Trophoblast cell (in vitro differentiated cells and primary cell): Measurements from ENCODE around the gene ACSBG1.

Experiments used
- DNase-seq, 2 donors: peaks; one replicate each; pipeline ENCODE4 v3.0.0-alpha.2; 2016
- H2AFZ ChIP-seq: 2 replicates; pipeline ENCODE4 v1.6.1; 2013; ENCODE audit warnings: low read length, moderate library complexity, mild to moderate bottlenecking; ENCODE audit not compliant: insufficient read depth, poor library complexity
- H2AK5ac ChIP-seq: 2 replicates; pipeline ENCODE4 v1.6.1; 2013; ENCODE audit warnings: mild to moderate bottlenecking, low read length
- H2BK120ac ChIP-seq: 2 replicates; pipeline ENCODE4 v1.6.1; 2013; ENCODE audit warnings: low read length, mild to moderate bottlenecking, moderate library complexity; ENCODE audit not compliant: insufficient read depth, poor library complexity
- H2BK12ac ChIP-seq: 2 replicates; pipeline ENCODE4 v1.6.1; 2013; ENCODE audit warnings: mild to moderate bottlenecking, low read length, moderate library complexity
- H2BK5ac ChIP-seq: 2 replicates; pipeline ENCODE4 v1.6.1; 2013; ENCODE audit warnings: low read length, low read depth, moderate library complexity, mild to moderate bottlenecking; ENCODE audit not compliant: poor library complexity
- H3K14ac ChIP-seq: 2 replicates; pipeline ENCODE4 v1.6.1; 2013; ENCODE audit warnings: mild to moderate bottlenecking, low read length
- H3K18ac ChIP-seq: 2 replicates; pipeline ENCODE4 v1.6.1; 2013; ENCODE audit warnings: mild to moderate bottlenecking, low read length
- H3K23ac ChIP-seq: 2 replicates; pipeline ENCODE4 v1.6.1; 2013; ENCODE audit warnings: low read length
- H3K27ac ChIP-seq: 2 replicates; pipeline ENCODE4 v1.5.1; 2013; ENCODE audit warnings: low read depth, mild to moderate bottlenecking, inconsistent platforms, low read length, moderate library complexity
- H3K27me3 ChIP-seq: 2 replicates; pipeline ENCODE4 v1.6.1; 2013; ENCODE audit warnings: inconsistent platforms, mild to moderate bottlenecking, low read length, moderate library complexity; ENCODE audit not compliant: insufficient read depth
- H3K36me3 ChIP-seq, 2 experiments: 1 replicate in 1 of 2; 2 replicates in 1 of 2; pipeline ENCODE4 v1.6.1; 2013; ENCODE audit warnings: low read length in 2 of 2, mild to moderate bottlenecking in 2 of 2, moderate library complexity in 1 of 2; ENCODE audit not compliant: insufficient read depth in 2 of 2, control insufficient read depth in 1 of 2
- H3K4ac ChIP-seq: 2 replicates; pipeline ENCODE4 v1.6.1; 2013; ENCODE audit warnings: low read depth, mild to moderate bottlenecking, low read length, moderate library complexity
- H3K4me1 ChIP-seq, 2 experiments: 1 replicate in 1 of 2; 2 replicates in 1 of 2; pipeline ENCODE4 v1.6.1; 2013; ENCODE audit warnings: low read length in 2 of 2, mild to moderate bottlenecking in 2 of 2, moderate library complexity in 1 of 2; ENCODE audit not compliant: insufficient read depth in 2 of 2, control insufficient read depth in 1 of 2
- H3K4me2 ChIP-seq: 2 replicates; pipeline ENCODE4 v1.6.1; 2013; ENCODE audit warnings: inconsistent platforms, mild to moderate bottlenecking, low read length, moderate library complexity
- H3K4me3 ChIP-seq: 2 replicates; pipeline ENCODE4 v1.5.1; 2013; ENCODE audit warnings: mild to moderate bottlenecking, low read depth, low read length, inconsistent platforms
- H3K79me1 ChIP-seq: one replicate; pipeline ENCODE4 v1.6.1; 2013; ENCODE audit warnings: low read length
- H3K79me2 ChIP-seq: 2 replicates; pipeline ENCODE4 v1.6.1; 2013; ENCODE audit warnings: low read length, mild to moderate bottlenecking; ENCODE audit not compliant: control insufficient read depth, insufficient read depth, poor library complexity
- H3K9ac ChIP-seq: 2 replicates; pipeline ENCODE4 v1.6.1; 2013; ENCODE audit warnings: mild to moderate bottlenecking, low read length
- H3K9me3 ChIP-seq: 2 replicates; pipeline ENCODE4 v1.6.1; 2013; ENCODE audit warnings: low read depth, mild to moderate bottlenecking, control low read depth, inconsistent platforms, low read length; ENCODE audit not compliant: insufficient read depth
- H4K12ac ChIP-seq: 2 replicates; pipeline ENCODE4 v1.6.1; 2013; ENCODE audit warnings: low read depth, mild to moderate bottlenecking, low read length, moderate library complexity
- H4K8ac ChIP-seq: 2 replicates; pipeline ENCODE4 v1.6.1; 2013; ENCODE audit warnings: low read depth, mild to moderate bottlenecking, low read length, moderate library complexity
- H4K91ac ChIP-seq: one replicate; pipeline ENCODE4 v1.6.1; 2013; ENCODE audit warnings: low read depth, mild to moderate bottlenecking, low read length, moderate library complexity
- WGBS: extraction: QIAGEN DNeasy Blood & Tissue Kit; methylation state at CpG from one replicate; pipeline ENCODE4 v1.1.7; 2013; ENCODE audit warnings: missing lambda C conversion rate; ENCODE audit not compliant: insufficient read length, insufficient coverage; ENCODE audit errors: extremely low coverage; 5-methylcytosine and 5-hydroxymethylcytosine counted together

The ACSBG1 gene

GRCh38 chr15:78131295-78132061 is 102.9 kb downstream of the ACSBG1 start, which contains the start of gene CIB2:
CIB2 (minus strand) TSS chr15:78131445; CDS start chr15:78131215, 230 bp downstream.
- peak within 1 kb of the TSS; percentile 95 for H3K18ac ChIP-seq
- peak within 1 kb of the TSS; percentile 92 for H2BK120ac ChIP-seq
- peak; percentile 60 to 76 for DNase-seq
- H3K27me3 ChIP-seq = no peaks in the 10 kb centered on the region
- H3K23ac ChIP-seq = no peak within 1 kb of the TSS
- H3K9ac ChIP-seq = peak within 1 kb of the TSS; percentile 93
- peak within 1 kb of the TSS; percentile 95 for H4K8ac ChIP-seq
- peak within 1 kb of the TSS; percentile 75 for H3K4ac ChIP-seq
- H3K27ac ChIP-seq = peak within 1 kb of the TSS; percentile 28
- no peaks in the 10 kb centered on the region for H3K9me3 ChIP-seq
- H3K79me2 ChIP-seq = peaks cover 4% of the 10 kb centered on the region
- H2BK5ac ChIP-seq = peak within 1 kb of the TSS; percentile 74
- no CpG with 5 or more reads among the region's 79 CpGs for WGBS
- peak within 1 kb of the TSS; percentile 95 for H4K91ac ChIP-seq
- peaks cover 7% of the 10 kb centered on the region for H3K79me1 ChIP-seq
- peak within 1 kb of the TSS; percentile 51 for H2AK5ac ChIP-seq
- H3K4me2 ChIP-seq = peak within 1 kb of the TSS; percentile 73
- peak within 1 kb of the TSS; percentile 92 for H4K12ac ChIP-seq
- peak within 1 kb of the TSS; percentile 94 for H2AFZ ChIP-seq
- H3K14ac ChIP-seq = peak within 1 kb of the TSS; percentile 98
- H3K4me3 ChIP-seq = peak within 1 kb of the TSS; percentile 82
- peaks cover 8 to 15% of the 10 kb centered on the region in 2 experiments for H3K4me1 ChIP-seq
- H2BK12ac ChIP-seq = peak within 1 kb of the TSS; percentile 32
- H3K36me3 ChIP-seq = no peaks in the 10 kb centered on the region

- H4K12ac ChIP-seq = peak overlapping the region; percentile 92
- no peak overlapping the region for H2AK5ac ChIP-seq
- H3K23ac ChIP-seq = no peak overlapping the region
- H2BK5ac ChIP-seq = no peak overlapping the region
- H3K4me3 ChIP-seq = peak overlapping the region; percentile 82
- H4K91ac ChIP-seq = peak overlapping the region; percentile 87
- H4K8ac ChIP-seq = peak overlapping the region; percentile 59
- H3K36me3 ChIP-seq = no peaks in the 10 kb centered on the region
- no peaks in the 10 kb centered on the region for H3K9me3 ChIP-seq
- peak overlapping the region; percentile 34 for H3K14ac ChIP-seq
- H2BK12ac ChIP-seq = no peak overlapping the region
- H3K9ac ChIP-seq = no peak overlapping the region
- no peak overlapping the region for H3K4ac ChIP-seq
- H3K79me1 ChIP-seq = peaks cover 7% of the 10 kb centered on the region
- peak in 1 of 2 donors; percentile 6 for DNase-seq
- no peak overlapping the region for H3K27ac ChIP-seq
- H2BK120ac ChIP-seq = peak overlapping the region; percentile 50
- H3K4me1 ChIP-seq = peaks cover 8 to 15% of the 10 kb centered on the region in 2 experiments
- no peaks in the 10 kb centered on the region for H3K27me3 ChIP-seq
- H2AFZ ChIP-seq = peak overlapping the region; percentile 79
- H3K4me2 ChIP-seq = peak overlapping the region; percentile 73
- H3K18ac ChIP-seq = no peak overlapping the region
- peaks cover 4% of the 10 kb centered on the region for H3K79me2 ChIP-seq
- no CpG with 5 or more reads among the region's 51 CpGs for WGBS
Measured at GRCh38 chr15:78130466-78131294, 103.7 kb downstream of the ACSBG1 start.

- Histone ChIP-seq H2AFZ (no peak overlapping the region), H2AK5ac (no peak overlapping the region), H3K9me3 (no peaks in the 10 kb centered on the region), H3K79me2 (peaks cover 4% of the 10 kb centered on the region), H3K18ac (no peak overlapping the region), H3K36me3 (no peaks in the 10 kb centered on the region), H3K14ac (no peak overlapping the region), H3K79me1 (peaks cover 7% of the 10 kb centered on the region), H2BK5ac (no peak overlapping the region), H3K27me3 (no peaks in the 10 kb centered on the region), H3K4me1 (peaks cover 8 to 15% of the 10 kb centered on the region in 2 experiments), H3K27ac (no peak overlapping the region), H3K23ac (no peak overlapping the region), H4K12ac (no peak overlapping the region), H2BK12ac (no peak overlapping the region), H3K4ac (no peak overlapping the region), H3K4me2 (no peak overlapping the region), H3K4me3 (no peak overlapping the region), H3K9ac (no peak overlapping the region), H2BK120ac (no peak overlapping the region), H4K8ac (no peak overlapping the region), H4K91ac (no peak overlapping the region)
- DNase-seq = no peak
- no CpG with 5 or more reads among the region's 5 CpGs for WGBS
Measured at GRCh38 chr15:78129751-78130287, 104.5 kb downstream of the ACSBG1 start.

- no peak overlapping the region for H2BK120ac ChIP-seq
- H3K27me3 ChIP-seq = no peaks in the 10 kb centered on the region
- no peak overlapping the region for H2AFZ ChIP-seq
- H3K4ac ChIP-seq = no peak overlapping the region
- H3K9me3 ChIP-seq = no peaks in the 10 kb centered on the region
- H3K4me1 ChIP-seq = peaks cover 8 to 12% of the 10 kb centered on the region in 2 experiments
- H3K23ac ChIP-seq = no peak overlapping the region
- H3K79me1 ChIP-seq = peaks cover 7% of the 10 kb centered on the region
- no peak overlapping the region for H3K9ac ChIP-seq
- no peak overlapping the region for H3K18ac ChIP-seq
- no CpG with 5 or more reads among the region's 8 CpGs for WGBS
- H4K12ac ChIP-seq = no peak overlapping the region
- H3K79me2 ChIP-seq = peaks cover 4% of the 10 kb centered on the region
- H3K4me2 ChIP-seq = no peak overlapping the region
- no peak overlapping the region for H3K14ac ChIP-seq
- H2AK5ac ChIP-seq = no peak overlapping the region
- no peak overlapping the region for H4K8ac ChIP-seq
- H4K91ac ChIP-seq = no peak overlapping the region
- no peak overlapping the region for H2BK5ac ChIP-seq
- H2BK12ac ChIP-seq = no peak overlapping the region
- H3K4me3 ChIP-seq = no peak overlapping the region
- DNase-seq = no peak
- no peak overlapping the region for H3K27ac ChIP-seq
- no peaks in the 10 kb centered on the region for H3K36me3 ChIP-seq
Measured at GRCh38 chr15:78129077-78129750, 105.2 kb downstream of the ACSBG1 start.
